Skeletal muscle satellite cell (primary cell): Measurements from ENCODE around the gene RGS10. TPM values are rescaled to one million over a fixed set of nuclear protein-coding genes. Genes with fewer than 3 reads are reported as not detected.
"Not testable (repeated sequence)": the region's sequence is repeated elsewhere in the genome, so short reads cannot be mapped to it uniquely, and the experiment has no call there.

ENCODE experiments used
- H3K27me3 ChIP-seq: 2 replicates; pipeline ENCODE4 v1.7.0; 2013; ENCODE audit warnings: low read length; ENCODE audit not compliant: control insufficient read depth, insufficient read depth
- H3K36me3 ChIP-seq: 2 replicates; pipeline ENCODE4 v1.7.0; 2013; ENCODE audit warnings: mild to moderate bottlenecking, control low read depth, low read length; ENCODE audit not compliant: insufficient read depth
- H3K4me1 ChIP-seq: 2 replicates; pipeline ENCODE4 v1.7.0; 2013; ENCODE audit warnings: low read length; ENCODE audit not compliant: control insufficient read depth, insufficient read depth
- H3K4me2 ChIP-seq: 2 replicates; pipeline ENCODE4 v1.7.0; 2013; ENCODE audit warnings: mild to moderate bottlenecking, low read length
- H3K4me3 ChIP-seq: 2 replicates; pipeline ENCODE4 v1.7.0; 2013; ENCODE audit warnings: low read length
- H3K9ac ChIP-seq: 2 replicates; pipeline ENCODE4 v1.7.0; 2013; ENCODE audit warnings: mild to moderate bottlenecking, low read depth, low read length, moderate library complexity
- H3K9me3 ChIP-seq: replicated peaks from 2 replicates; pipeline ENCODE4 v1.7.0; 2013; ENCODE audit warnings: mild to moderate bottlenecking, control low read depth, low read length
- total RNA-seq: library from RNA; depleted of rRNA; stranded (reverse); fragments of >200 nt; gene quantifications from 2 replicates; pipeline ENCODE4 v1.2.3, GENCODE V29; 2012; rRNA removed

RGS10 gene
- total RNA-seq: 63.8 and 79.1 TPM in 2 replicates

GRCh38 chr10:119542357-119542987 lies at the start of gene RGS10:
RGS10 (minus strand) TSS chr10:119542719; CDS start chr10:119542638, 81 bp downstream.
- Histone ChIP-seq H3K36me3 (no peaks in the 10 kb centered on the region), H3K4me2 (peak within 1 kb of the TSS; percentile 95), H3K27me3 (peaks cover 1% of the 10 kb centered on the region), H3K9me3 (no peaks in the 10 kb centered on the region), H3K4me1 (peaks cover 30% of the 10 kb centered on the region), H3K4me3 (peak within 1 kb of the TSS; percentile 82), H3K9ac (peak within 1 kb of the TSS; percentile 73)

- H3K9ac ChIP-seq: no peak overlapping the region
- H3K27me3 ChIP-seq: no peaks in the 10 kb centered on the region
- no peaks in the 10 kb centered on the region for H3K9me3 ChIP-seq
- no peak overlapping the region for H3K4me2 ChIP-seq
- no peak overlapping the region for H3K4me3 ChIP-seq
- H3K4me1 ChIP-seq: peaks cover 8% of the 10 kb centered on the region
- H3K36me3 ChIP-seq: peaks cover 37% of the 10 kb centered on the region
Observed at GRCh38 chr10:119588071-119588470, 45.6 kb upstream of the RGS10 start.

GRCh38 chr10:119578355-119578754 lies 35.8 kb upstream of the RGS10 start:
- Histone ChIP-seq H3K27me3 (no peaks in the 10 kb centered on the region), H3K9ac (no peak overlapping the region), H3K36me3 (peaks cover 91% of the 10 kb centered on the region), H3K9me3 (no peaks in the 10 kb centered on the region), H3K4me2 (no peak overlapping the region), H3K4me1 (peaks cover 6% of the 10 kb centered on the region), H3K4me3 (no peak overlapping the region)

GRCh38 chr10:119575991-119576390 lies 33.5 kb upstream of the RGS10 start:
- H3K36me3 ChIP-seq: peaks cover 82% of the 10 kb centered on the region

GRCh38 chr10:119575506-119575905 lies 33.0 kb upstream of the RGS10 start:
- Histone ChIP-seq H3K36me3 (peaks cover 78% of the 10 kb centered on the region), H3K4me1 (no peaks in the 10 kb centered on the region), H3K9ac (no peak overlapping the region), H3K9me3 (no peaks in the 10 kb centered on the region), H3K4me2 (no peak overlapping the region), H3K27me3 (no peaks in the 10 kb centered on the region), H3K4me3 (no peak overlapping the region)

More at GRCh38 chr10:119575991-119576390, 33.5 kb upstream of the RGS10 start:
- H3K4me3 ChIP-seq: no peak overlapping the region
- H3K9me3 ChIP-seq: no peaks in the 10 kb centered on the region
- H3K4me1 ChIP-seq: peaks cover under 1% of the 10 kb centered on the region
- no peak overlapping the region for H3K4me2 ChIP-seq
- no peaks in the 10 kb centered on the region for H3K27me3 ChIP-seq
- no peak overlapping the region for H3K9ac ChIP-seq

GRCh38 chr10:119567978-119568377 lies 25.5 kb upstream of the RGS10 start:
- H3K9ac ChIP-seq: no peak overlapping the region
- H3K27me3 ChIP-seq: no peaks in the 10 kb centered on the region
- no peaks in the 10 kb centered on the region for H3K9me3 ChIP-seq
- H3K36me3 ChIP-seq: peaks cover 11% of the 10 kb centered on the region
- H3K4me2 ChIP-seq: no peak overlapping the region
- no peaks in the 10 kb centered on the region for H3K4me1 ChIP-seq
- no peak overlapping the region for H3K4me3 ChIP-seq

- no peak overlapping the region for H3K9ac ChIP-seq
- no peaks in the 10 kb centered on the region for H3K36me3 ChIP-seq
- H3K4me2 ChIP-seq: no peak overlapping the region
- H3K4me3 ChIP-seq: no peak overlapping the region
- no peaks in the 10 kb centered on the region for H3K9me3 ChIP-seq
- H3K27me3 ChIP-seq: no peaks in the 10 kb centered on the region
- no peaks in the 10 kb centered on the region for H3K4me1 ChIP-seq
Observed at GRCh38 chr10:119562097-119562496, 19.6 kb upstream of the RGS10 start.

GRCh38 chr10:119559511-119559910 lies 17.0 kb upstream of the RGS10 start:
- not testable (repeated sequence) for H3K4me2 ChIP-seq, H3K9ac ChIP-seq, H3K4me1 ChIP-seq, H3K36me3 ChIP-seq, H3K4me3 ChIP-seq, H3K27me3 ChIP-seq, H3K9me3 ChIP-seq

- not testable (repeated sequence) for H3K4me3 ChIP-seq, H3K36me3 ChIP-seq, H3K9me3 ChIP-seq, H3K9ac ChIP-seq, H3K4me2 ChIP-seq, H3K4me1 ChIP-seq, H3K27me3 ChIP-seq
Observed at GRCh38 chr10:119556081-119556480, 13.6 kb upstream of the RGS10 start.

GRCh38 chr10:119555178-119555784 lies 12.8 kb upstream of the RGS10 start:
- Histone ChIP-seq H3K4me1 (no peaks in the 10 kb centered on the region), H3K9me3 (no peaks in the 10 kb centered on the region), H3K9ac (no peak overlapping the region)

GRCh38 chr10:119550827-119551226 lies 8.3 kb upstream of the RGS10 start:
- H3K9me3 ChIP-seq: no peaks in the 10 kb centered on the region
- peaks cover 32% of the 10 kb centered on the region for H3K27me3 ChIP-seq
- H3K36me3 ChIP-seq: no peaks in the 10 kb centered on the region
- H3K4me1 ChIP-seq: no peaks in the 10 kb centered on the region
- no peak overlapping the region for H3K4me2 ChIP-seq
- H3K4me3 ChIP-seq: no peak overlapping the region
- no peak overlapping the region for H3K9ac ChIP-seq

More at GRCh38 chr10:119555178-119555784, 12.8 kb upstream of the RGS10 start:
- Histone ChIP-seq H3K4me2 (no peak overlapping the region), H3K27me3 (peaks cover 11% of the 10 kb centered on the region), H3K36me3 (no peaks in the 10 kb centered on the region), H3K4me3 (no peak overlapping the region)
